T-helper 2 cell treated with Interferon-gamma antibody and Interleukin-4, amounts not matched to agents 5 μg/mL and 100 μg/mL, for 36 hours (primary cell): ENCODE data around the gene ATAD1.
"Not testable (repeated sequence)": the region's sequence is repeated elsewhere in the genome, so short reads cannot be mapped to it uniquely, and the experiment has no call there.

Source experiments
- DNase-seq: peaks from one replicate; pipeline ENCODE4 v3.0.0; 2021; ENCODE audit warnings: low spot score
- H3K27ac Mint-ChIP-seq: one replicate; pipeline ENCODE4 v1.8.0; 2021; ENCODE audit warnings: mild to moderate bottlenecking, mixed read lengths
- H3K27me3 Mint-ChIP-seq: one replicate; pipeline ENCODE4 v1.8.0; 2021; ENCODE audit warnings: low read depth, mixed read lengths
- H3K36me3 Mint-ChIP-seq: one replicate; pipeline ENCODE4 v1.8.0; 2021; ENCODE audit warnings: low read depth, mixed read lengths
- H3K4me1 Mint-ChIP-seq: one replicate; pipeline ENCODE4 v1.8.0; 2021; ENCODE audit warnings: low read depth, mixed read lengths
- H3K4me3 Mint-ChIP-seq: one replicate; pipeline ENCODE4 v1.8.0; 2022; ENCODE audit warnings: mild to moderate bottlenecking, moderate library complexity, mixed read lengths
- H3K9me3 Mint-ChIP-seq: one replicate; pipeline ENCODE4 v1.8.0; 2021; ENCODE audit warnings: mixed read lengths

Gene ATAD1

DNA sequence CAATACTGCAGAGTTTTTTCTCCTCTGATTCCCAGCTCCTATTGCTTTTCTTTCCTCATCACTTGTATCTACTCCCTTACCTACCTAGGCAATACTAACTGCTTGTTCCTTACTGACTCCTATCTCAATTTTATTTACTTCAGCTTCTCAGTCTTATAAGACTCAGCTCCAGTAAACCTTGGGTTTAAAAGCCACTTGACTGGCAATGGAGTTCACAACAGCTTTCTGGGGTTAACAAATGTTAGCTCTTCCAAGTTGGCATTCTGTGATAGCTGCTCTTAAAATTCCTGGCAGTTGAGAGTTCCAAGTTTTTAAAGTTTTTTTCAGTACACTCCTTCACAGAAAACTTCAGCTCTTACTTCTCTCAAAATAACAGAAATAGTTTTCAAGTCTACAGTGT lies 14.2 kb downstream of the ATAD1 start:
- no peak for DNase-seq
- H3K27ac Mint-ChIP-seq = no peak overlapping the region
- H3K4me1 Mint-ChIP-seq = peaks cover 7% of the 10 kb centered on the region
- peaks cover 80% of the 10 kb centered on the region for H3K36me3 Mint-ChIP-seq
- H3K27me3 Mint-ChIP-seq = no peaks in the 10 kb centered on the region
- no peak overlapping the region for H3K4me3 Mint-ChIP-seq
- peaks cover 71% of the 10 kb centered on the region for H3K9me3 Mint-ChIP-seq

- peaks cover 83% of the 10 kb centered on the region for H3K36me3 Mint-ChIP-seq
- H3K4me1 Mint-ChIP-seq = peaks cover 7% of the 10 kb centered on the region
These were observed 14.7 kb downstream of the ATAD1 start for GRCh38 chr10:87803328-87803727.

DNA sequence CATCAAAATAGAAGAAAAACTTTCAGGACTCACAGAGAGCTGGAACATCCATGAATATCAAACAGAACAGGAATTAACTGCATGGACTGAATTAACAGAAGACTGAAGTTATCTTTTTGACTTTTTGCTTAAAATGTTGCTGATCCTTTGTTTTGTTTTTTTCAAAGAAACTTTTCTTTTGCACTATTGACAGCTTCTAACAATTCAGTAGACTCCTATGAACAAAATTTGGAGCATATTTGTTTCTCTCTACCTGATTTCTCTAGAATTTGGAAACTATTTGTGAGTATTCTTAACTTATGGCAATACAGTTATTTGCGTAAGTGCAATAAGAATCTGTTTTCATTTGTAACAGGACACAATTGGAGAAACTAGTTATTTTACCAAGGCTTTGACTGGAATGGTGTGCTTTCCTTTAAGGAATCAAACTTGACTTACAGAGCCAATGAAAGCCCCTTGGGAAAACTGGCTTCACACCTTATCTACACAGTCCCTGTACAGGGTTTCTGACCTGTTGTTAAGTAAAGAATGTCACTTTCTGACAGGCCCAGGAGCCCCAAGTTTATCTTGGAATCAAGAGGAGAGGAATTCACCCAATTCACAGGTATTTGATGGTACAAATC lies 16.1 kb downstream of the ATAD1 start:
- Mint-ChIP-seq H3K4me1 (peaks cover 15% of the 10 kb centered on the region), H3K36me3 (peaks cover 83% of the 10 kb centered on the region), H3K9me3 (peaks cover 68% of the 10 kb centered on the region)
- H3K4me3 Mint-ChIP-seq, H3K27ac Mint-ChIP-seq, H3K27me3 Mint-ChIP-seq, DNase-seq: not testable (repeated sequence)

More at GRCh38 chr10:87803328-87803727, 14.7 kb downstream of the ATAD1 start:
- DNase-seq = no peak
- H3K9me3 Mint-ChIP-seq = peaks cover 73% of the 10 kb centered on the region
- no peak overlapping the region for H3K27ac Mint-ChIP-seq
- H3K4me3 Mint-ChIP-seq = no peak overlapping the region
- H3K27me3 Mint-ChIP-seq = no peaks in the 10 kb centered on the region

DNA sequence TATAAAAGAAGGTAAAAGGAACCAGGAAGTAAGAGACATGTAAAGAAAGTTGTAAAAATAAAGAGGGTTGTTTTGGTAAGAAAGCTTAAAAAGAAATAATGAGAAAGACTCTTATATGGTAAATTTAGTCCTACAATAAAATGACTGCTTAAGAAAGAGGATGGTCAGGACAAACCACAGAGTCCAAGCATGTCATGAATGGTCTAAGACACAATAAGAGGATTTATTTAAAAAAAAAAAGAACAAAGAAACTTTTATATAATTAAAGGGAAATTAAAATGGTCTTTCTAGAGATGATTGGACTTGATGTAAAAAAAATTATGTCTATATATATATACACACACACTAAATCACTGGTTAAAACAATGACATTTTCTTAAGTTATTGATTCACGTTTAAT lies 18.2 kb downstream of the ATAD1 start:
- Mint-ChIP-seq H3K9me3 (peaks cover 48% of the 10 kb centered on the region), H3K36me3 (peaks cover 63% of the 10 kb centered on the region), H3K27me3 (no peaks in the 10 kb centered on the region), H3K27ac (no peak overlapping the region), H3K4me3 (no peak overlapping the region), H3K4me1 (peaks cover 11% of the 10 kb centered on the region)
- no peak for DNase-seq

DNA sequence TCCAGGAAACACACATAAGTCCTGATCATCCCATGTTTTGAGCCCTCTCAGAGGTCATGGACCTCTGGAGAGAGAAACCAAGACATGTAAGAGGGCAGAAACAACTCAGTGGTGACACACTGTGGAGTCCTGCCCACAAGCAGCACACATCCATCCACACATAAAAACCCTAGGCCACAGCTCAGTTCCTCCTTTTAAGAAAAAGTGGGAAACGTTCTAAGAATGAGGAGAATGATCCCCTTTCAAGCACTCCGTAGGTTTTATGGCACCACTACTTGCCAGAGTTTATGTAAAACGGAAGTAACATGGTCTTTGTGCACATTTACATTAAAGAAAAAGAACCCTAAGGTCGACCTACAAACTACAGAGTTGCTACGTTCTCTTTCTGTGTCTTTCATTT lies 19.9 kb downstream of the ATAD1 start:
- H3K36me3 Mint-ChIP-seq = peaks cover 52% of the 10 kb centered on the region
- H3K27me3 Mint-ChIP-seq = no peaks in the 10 kb centered on the region
- H3K4me3 Mint-ChIP-seq = no peak overlapping the region
- no peak for DNase-seq
- peak overlapping the region; percentile 31 for H3K27ac Mint-ChIP-seq
- peaks cover 14% of the 10 kb centered on the region for H3K4me1 Mint-ChIP-seq
- peaks cover 34% of the 10 kb centered on the region for H3K9me3 Mint-ChIP-seq

- no peaks in the 10 kb centered on the region for H3K27me3 Mint-ChIP-seq
- no peak for DNase-seq
- H3K27ac Mint-ChIP-seq = no peak overlapping the region
- peaks cover 5% of the 10 kb centered on the region for H3K9me3 Mint-ChIP-seq
- no peak overlapping the region for H3K4me3 Mint-ChIP-seq
- H3K36me3 Mint-ChIP-seq = peaks cover 36% of the 10 kb centered on the region
- peaks cover 13% of the 10 kb centered on the region for H3K4me1 Mint-ChIP-seq
These were observed 23.7 kb downstream of the ATAD1 start for GRCh38 chr10:87794285-87794684.

DNA sequence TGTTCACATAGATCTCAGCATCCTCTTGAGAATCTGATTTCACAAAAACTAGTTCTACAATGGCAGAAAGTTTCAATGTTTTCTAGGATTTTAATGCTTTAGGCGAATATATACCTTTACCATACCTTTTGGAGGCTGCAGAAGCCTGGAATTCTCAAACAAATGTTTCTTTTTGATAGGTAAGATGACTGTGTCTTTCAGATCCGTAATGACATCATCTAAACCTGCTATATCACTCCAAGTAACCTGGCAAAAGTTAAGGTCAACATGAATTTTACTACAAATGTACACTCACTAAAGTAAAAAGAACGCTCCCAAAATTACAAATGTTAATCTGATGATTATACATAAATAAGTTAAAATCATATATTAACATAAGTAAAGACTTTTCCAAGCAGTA lies 27.8 kb downstream of the ATAD1 start:
- no peak for DNase-seq
- no peak overlapping the region for H3K4me3 Mint-ChIP-seq
- no peaks in the 10 kb centered on the region for H3K27me3 Mint-ChIP-seq
- no peaks in the 10 kb centered on the region for H3K9me3 Mint-ChIP-seq
- H3K4me1 Mint-ChIP-seq = peaks cover 3% of the 10 kb centered on the region
- peaks cover 33% of the 10 kb centered on the region for H3K36me3 Mint-ChIP-seq
- no peak overlapping the region for H3K27ac Mint-ChIP-seq

- H3K9me3 Mint-ChIP-seq = no peaks in the 10 kb centered on the region
- no peak for DNase-seq
- H3K27ac Mint-ChIP-seq = no peak overlapping the region
- peaks cover 52% of the 10 kb centered on the region for H3K36me3 Mint-ChIP-seq
- no peaks in the 10 kb centered on the region for H3K27me3 Mint-ChIP-seq
- H3K4me1 Mint-ChIP-seq = peaks cover 1% of the 10 kb centered on the region
- no peak overlapping the region for H3K4me3 Mint-ChIP-seq
These were observed 31.6 kb downstream of the ATAD1 start for GRCh38 chr10:87786421-87786820.

- H3K27me3 Mint-ChIP-seq = no peaks in the 10 kb centered on the region
- H3K4me3 Mint-ChIP-seq = no peak overlapping the region
- peaks cover 1% of the 10 kb centered on the region for H3K4me1 Mint-ChIP-seq
- no peak for DNase-seq
- H3K36me3 Mint-ChIP-seq = peaks cover 51% of the 10 kb centered on the region
- no peak overlapping the region for H3K27ac Mint-ChIP-seq
- no peaks in the 10 kb centered on the region for H3K9me3 Mint-ChIP-seq
These were observed 35.3 kb downstream of the ATAD1 start for GRCh38 chr10:87782721-87783120.

DNA sequence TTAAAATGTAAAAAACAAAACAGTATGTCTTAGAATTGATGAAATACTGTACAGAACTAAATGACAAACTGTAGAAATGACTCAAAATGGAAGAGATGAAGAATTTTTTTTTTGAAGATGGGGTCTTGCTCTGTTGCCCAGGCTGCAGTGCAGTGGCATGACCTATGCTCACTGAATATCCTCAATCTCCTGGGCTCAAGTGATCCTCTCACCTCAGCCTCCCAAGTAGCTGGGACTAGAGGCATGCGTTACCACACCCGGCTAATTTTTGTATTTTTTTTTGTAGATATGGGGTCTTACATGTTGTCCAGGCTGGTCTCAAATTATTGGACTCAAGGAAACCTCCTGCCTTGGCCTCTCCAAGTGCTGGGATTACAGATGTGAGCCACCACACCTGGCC lies 36.5 kb downstream of the ATAD1 start:
- no peaks in the 10 kb centered on the region for H3K9me3 Mint-ChIP-seq
- H3K36me3 Mint-ChIP-seq = peaks cover 51% of the 10 kb centered on the region
- peaks cover 1% of the 10 kb centered on the region for H3K4me1 Mint-ChIP-seq
- DNase-seq = no peak
- no peak overlapping the region for H3K27ac Mint-ChIP-seq
- H3K4me3 Mint-ChIP-seq = no peak overlapping the region
- no peaks in the 10 kb centered on the region for H3K27me3 Mint-ChIP-seq

DNA sequence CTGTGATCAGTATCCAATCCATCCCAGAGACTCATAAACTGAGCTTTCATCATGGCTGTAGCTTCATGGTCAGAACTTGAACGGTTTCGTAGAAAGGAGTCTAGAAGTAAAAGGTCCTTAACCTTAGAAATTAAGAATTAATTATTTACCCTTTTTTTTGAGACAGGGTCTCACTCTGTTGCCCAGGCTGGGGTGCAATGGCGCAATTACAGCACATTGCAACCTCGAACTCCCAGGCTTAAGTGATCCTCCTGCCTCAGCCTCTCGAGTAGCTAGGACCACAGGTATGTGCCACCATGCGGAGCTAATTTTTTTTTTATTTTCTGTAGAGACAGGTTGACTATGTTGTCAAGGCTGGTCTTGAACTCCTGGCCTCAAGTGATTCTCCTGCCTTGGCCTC lies 41.7 kb downstream of the ATAD1 start:
- Mint-ChIP-seq H3K4me1 (peaks cover 5% of the 10 kb centered on the region), H3K27ac (no peak overlapping the region), H3K4me3 (no peak overlapping the region), H3K27me3 (no peaks in the 10 kb centered on the region), H3K36me3 (peaks cover 36% of the 10 kb centered on the region), H3K9me3 (no peaks in the 10 kb centered on the region)
- DNase-seq = no peak

- Mint-ChIP-seq H3K36me3 (peaks cover 30% of the 10 kb centered on the region), H3K27ac (no peak overlapping the region), H3K27me3 (no peaks in the 10 kb centered on the region), H3K9me3 (no peaks in the 10 kb centered on the region), H3K4me1 (peaks cover 5% of the 10 kb centered on the region), H3K4me3 (no peak overlapping the region)
- DNase-seq = no peak
These were observed 42.3 kb downstream of the ATAD1 start for GRCh38 chr10:87775766-87776165.

DNA sequence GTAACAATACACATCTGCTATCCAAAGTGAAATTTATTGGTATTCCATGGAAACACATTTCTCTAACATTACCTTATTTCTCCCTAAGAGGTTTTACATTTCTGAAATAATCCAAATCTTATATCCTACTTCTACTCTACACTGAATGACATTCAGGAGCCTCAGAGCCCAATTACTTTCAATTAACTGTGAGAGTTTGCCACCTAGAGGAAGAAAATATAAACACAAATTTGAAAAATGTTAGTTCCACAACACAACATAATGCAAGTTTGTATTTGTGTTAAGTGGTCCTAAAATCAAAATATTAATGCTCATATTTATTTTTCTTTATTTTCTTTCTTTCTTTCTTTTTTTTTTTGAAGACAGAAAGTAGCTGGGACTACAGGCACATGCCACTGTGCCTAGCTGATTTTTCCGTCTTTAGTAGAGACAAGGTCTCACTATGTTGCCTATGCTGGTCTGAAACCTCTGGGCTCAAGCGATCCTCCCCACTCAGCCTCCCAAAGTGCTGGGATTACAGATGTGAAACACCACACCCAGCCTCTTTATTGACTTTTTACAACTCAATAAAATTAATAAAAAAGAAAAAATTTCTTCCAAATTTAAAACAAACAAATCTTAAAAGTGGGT lies 46.0 kb downstream of the ATAD1 start:
- Mint-ChIP-seq H3K36me3 (peaks cover 35% of the 10 kb centered on the region), H3K4me3 (no peak overlapping the region), H3K27ac (no peak overlapping the region), H3K27me3 (no peaks in the 10 kb centered on the region), H3K9me3 (no peaks in the 10 kb centered on the region), H3K4me1 (peaks cover 6% of the 10 kb centered on the region)
- no peak for DNase-seq

DNA sequence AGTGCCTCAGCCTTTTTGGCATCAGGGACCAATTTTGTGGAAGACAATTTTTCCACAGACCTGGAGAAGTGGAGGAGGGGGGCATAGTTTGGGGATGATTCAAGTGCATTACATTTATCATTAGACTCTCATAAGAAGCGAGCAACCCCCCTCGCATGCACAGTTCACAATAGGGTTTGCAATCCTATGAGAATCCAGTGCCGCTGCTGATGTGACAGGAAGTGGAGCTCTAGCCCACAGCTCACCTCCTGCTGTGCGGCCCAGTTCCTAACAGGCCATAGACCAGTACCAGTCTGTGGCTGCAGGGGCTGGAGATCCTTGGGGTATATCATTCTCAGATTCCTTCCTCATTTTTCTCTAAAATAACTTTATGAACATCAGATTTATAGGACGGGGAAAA lies 50.8 kb downstream of the ATAD1 start:
- Mint-ChIP-seq H3K27me3 (no peaks in the 10 kb centered on the region), H3K4me3 (no peak overlapping the region), H3K36me3 (peaks cover 26% of the 10 kb centered on the region), H3K9me3 (no peaks in the 10 kb centered on the region), H3K4me1 (peaks cover 8% of the 10 kb centered on the region), H3K27ac (no peak overlapping the region)
- no peak for DNase-seq
